ENCODE data around the gene MAPK1. TPM values are rescaled to one million over a fixed set of nuclear protein-coding genes. Genes with fewer than 3 reads are reported as not detected.
"Not testable (repeated sequence)": the region's sequence is repeated elsewhere in the genome, so short reads cannot be mapped to it uniquely, and the experiment has no call there.

Gene MAPK1
- total RNA-seq, 2 donors from 2014 or later: 39.7 to 42.6 TPM

DNA sequence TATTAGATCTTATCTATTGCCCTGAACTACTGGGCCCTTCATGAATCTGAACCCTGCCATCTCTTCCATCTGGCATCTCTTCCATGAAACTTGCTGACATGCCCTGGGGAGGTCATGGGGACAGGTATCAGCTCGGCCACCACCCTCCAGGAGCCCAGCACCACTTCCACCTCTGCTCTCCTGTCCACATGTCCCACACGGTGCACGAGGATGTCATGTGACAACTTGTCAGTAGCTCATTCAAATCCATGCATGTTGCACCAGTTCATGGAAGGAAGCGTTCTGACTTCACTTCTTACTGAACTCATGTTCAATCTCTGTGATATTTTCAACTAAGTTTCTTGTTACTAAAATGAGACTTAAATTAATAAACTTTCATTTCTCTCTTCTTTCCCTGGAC, 148.4 kb downstream of the MAPK1 start:
- Histone ChIP-seq H3K27ac (no peak overlapping the region), H3K27me3 (no peaks in the 10 kb centered on the region), H3K9me3 (no peaks in the 10 kb centered on the region), H3K36me3 (no peaks in the 10 kb centered on the region), H3K4me1 (peaks cover 0 to 2% of the 10 kb centered on the region in 2 donors), H3K4me3 (no peak overlapping the region)
- no peak for DNase-seq (ENCODE audit: low spot score)
- TF ChIP-seq CTCF (IDR thresholded peaks at IDR 0.05): no peak

DNA sequence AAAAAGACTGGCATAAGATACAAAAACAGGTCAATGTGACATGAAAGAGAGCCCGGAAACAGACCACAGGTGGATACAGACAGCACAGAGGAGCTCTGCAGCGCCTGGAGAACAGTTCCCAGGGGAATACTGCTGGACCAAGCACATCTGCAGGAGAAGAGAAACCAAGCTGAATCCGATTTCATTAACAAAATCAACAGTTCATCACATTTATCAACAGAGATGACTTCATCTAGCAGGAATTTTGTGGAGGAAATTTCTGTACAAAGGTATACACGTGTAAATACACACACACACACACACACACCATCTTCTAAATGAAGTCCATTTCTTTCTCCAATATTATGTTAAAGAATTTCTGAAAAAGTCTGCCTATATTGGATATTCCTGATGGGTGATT, 148.9 kb downstream of the MAPK1 start:
- H3K27ac ChIP-seq: no peak overlapping the region
- H3K36me3 ChIP-seq: no peaks in the 10 kb centered on the region
- DNase-seq (ENCODE audit: low spot score): no peak

DNA sequence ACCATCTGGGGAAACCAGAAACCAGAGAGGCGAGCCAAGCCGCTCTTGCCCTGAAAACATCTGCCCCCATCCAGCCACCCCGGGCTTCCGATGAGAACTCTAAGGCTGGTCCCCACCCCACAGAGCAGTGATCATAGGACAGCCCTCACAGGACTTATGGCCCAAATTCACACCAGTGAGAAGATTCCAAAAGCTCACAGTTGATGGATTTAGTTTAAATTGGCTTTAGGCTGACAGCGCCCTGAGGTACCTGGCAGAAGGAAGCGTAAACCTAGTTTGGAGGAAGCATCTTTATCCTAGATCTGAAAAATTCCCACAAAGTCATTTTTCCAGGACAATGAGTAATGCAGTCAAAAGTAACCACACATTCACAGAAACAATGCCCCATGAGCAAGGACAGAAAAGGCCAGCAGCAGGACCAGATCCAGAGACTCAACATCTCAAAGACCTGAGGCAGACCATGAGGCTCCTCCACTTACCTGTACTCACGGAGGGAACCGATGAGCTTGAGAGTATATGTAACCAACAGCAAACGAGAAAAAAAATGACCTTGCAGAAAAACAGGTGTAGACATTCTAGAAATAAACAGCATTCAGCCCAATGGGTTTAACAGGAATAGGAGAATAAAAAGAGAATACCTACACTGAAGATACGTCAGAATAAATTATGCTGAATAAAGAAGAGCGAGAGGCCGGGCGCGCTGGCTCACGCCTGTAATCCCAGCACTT, 150.9 kb downstream of the MAPK1 start:
- not testable (repeated sequence) for H3K9me3 ChIP-seq; DNase-seq (ENCODE audit: low spot score); H3K27me3 ChIP-seq; H3K4me3 ChIP-seq; H3K27ac ChIP-seq; H3K36me3 ChIP-seq
- peaks cover 0 to 15% of the 10 kb centered on the region in 2 donors for H3K4me1 ChIP-seq

More for the DNA sequence above, 148.9 kb downstream of the MAPK1 start:
- TF ChIP-seq CTCF (IDR thresholded peaks at IDR 0.05): no peak
- H3K4me3 ChIP-seq: no peak overlapping the region
- peaks cover 0 to 8% of the 10 kb centered on the region in 2 donors for H3K4me1 ChIP-seq
- H3K9me3 ChIP-seq: no peaks in the 10 kb centered on the region
- H3K27me3 ChIP-seq: no peaks in the 10 kb centered on the region

DNA sequence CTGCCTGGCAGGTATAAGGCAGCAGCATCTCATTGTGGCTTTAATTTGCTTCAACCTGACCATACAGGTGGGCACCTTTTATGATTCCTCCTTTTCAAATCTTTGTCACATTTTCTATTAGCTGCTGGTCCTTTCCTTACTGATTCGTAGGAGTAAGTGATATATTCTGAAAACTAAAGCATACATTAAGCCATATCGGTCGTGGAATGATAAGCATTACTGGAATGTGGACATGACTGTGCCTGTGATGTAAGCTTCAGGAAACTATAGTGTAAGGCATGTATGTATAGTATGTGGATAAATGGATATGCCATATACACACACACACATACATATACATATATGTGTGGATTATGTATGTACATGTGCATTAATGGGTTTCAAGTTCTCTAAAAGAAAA, 152.7 kb downstream of the MAPK1 start:
- Histone ChIP-seq H3K4me1 (peaks cover 0 to 15% of the 10 kb centered on the region in 2 donors), H3K27ac (no peak overlapping the region), H3K36me3 (no peaks in the 10 kb centered on the region), H3K4me3 (no peak overlapping the region), H3K27me3 (no peaks in the 10 kb centered on the region), H3K9me3 (no peaks in the 10 kb centered on the region)
- no peak for DNase-seq (ENCODE audit: low spot score)
- TF ChIP-seq CTCF (IDR thresholded peaks at IDR 0.05): no peak

DNA sequence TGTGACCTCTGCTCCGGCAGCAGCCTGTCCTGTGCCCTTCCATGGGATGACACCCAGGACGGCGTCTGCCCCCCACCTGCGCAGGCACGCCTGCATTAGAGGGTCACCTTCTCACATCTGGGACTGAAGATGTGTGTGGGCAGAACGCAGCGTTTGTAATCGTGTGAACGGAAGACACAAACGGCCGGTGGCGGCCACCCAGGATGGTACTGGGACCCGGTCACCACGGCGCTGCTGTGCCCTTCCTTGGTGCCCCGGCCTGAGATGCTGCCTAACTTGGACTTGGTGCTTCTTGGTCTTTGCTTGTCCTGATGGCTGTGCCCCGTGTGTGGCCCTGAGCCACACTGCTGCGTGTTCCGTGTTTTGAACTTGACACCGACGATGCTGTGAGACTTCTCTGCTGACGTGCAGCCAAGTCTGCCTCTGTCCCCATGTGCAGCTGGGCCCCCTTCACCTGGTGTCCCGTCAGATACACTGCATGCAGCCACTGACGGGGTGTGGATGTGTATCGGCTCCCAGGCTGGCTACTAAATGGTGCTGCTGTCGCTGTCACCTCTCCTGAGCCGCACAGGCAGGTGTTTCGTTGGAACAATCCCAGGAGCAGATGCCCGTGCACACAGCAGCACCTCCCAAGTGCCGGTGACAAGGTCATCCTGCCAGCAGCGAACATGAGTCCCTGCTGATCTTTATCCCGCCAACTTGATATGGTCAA, 153.2 kb downstream of the MAPK1 start:
- H3K4me3 ChIP-seq: no peak overlapping the region
- H3K27ac ChIP-seq: no peak overlapping the region
- no peak for TF ChIP-seq CTCF (IDR thresholded peaks at IDR 0.05)
- no peaks in the 10 kb centered on the region for H3K27me3 ChIP-seq
- DNase-seq (ENCODE audit: low spot score): no peak
- no peaks in the 10 kb centered on the region for H3K9me3 ChIP-seq
- H3K36me3 ChIP-seq: no peaks in the 10 kb centered on the region
- H3K4me1 ChIP-seq: peaks cover 0 to 15% of the 10 kb centered on the region in 2 donors

GRCh38 chr22:21713428-21714058, 153.9 kb downstream of the MAPK1 start:
- H3K4me3 ChIP-seq: peak overlapping the region in 1 of 2 donors; percentile 15
- no peak for DNase-seq (ENCODE audit: low spot score)
- peaks cover 0 to 15% of the 10 kb centered on the region in 2 donors for H3K4me1 ChIP-seq
- peak overlapping the region; percentile 13 to 43 for H3K27ac ChIP-seq
- no peaks in the 10 kb centered on the region for H3K36me3 ChIP-seq
- no peaks in the 10 kb centered on the region for H3K27me3 ChIP-seq
- peak in 1 of 2 donors; percentile 8 for TF ChIP-seq CTCF (IDR thresholded peaks at IDR 0.05)
- H3K9me3 ChIP-seq: no peaks in the 10 kb centered on the region
